GM11168 (cell line): ENCODE measurements around the gene PCDH1.
"Not testable (repeated sequence)": the region's sequence is repeated elsewhere in the genome, so short reads cannot be mapped to it uniquely, and the experiment has no call there.

Experiments
- in situ Hi-C: fragments of 300-500 bp; cut with MboI; formaldehyde crosslinking; loops from one replicate; pipeline ENCODE4 v1.12.0; 2022; ENCODE audit warnings: low sequenced_read_pairs; ENCODE audit not compliant: unreplicated experiment

Gene PCDH1

DNA sequence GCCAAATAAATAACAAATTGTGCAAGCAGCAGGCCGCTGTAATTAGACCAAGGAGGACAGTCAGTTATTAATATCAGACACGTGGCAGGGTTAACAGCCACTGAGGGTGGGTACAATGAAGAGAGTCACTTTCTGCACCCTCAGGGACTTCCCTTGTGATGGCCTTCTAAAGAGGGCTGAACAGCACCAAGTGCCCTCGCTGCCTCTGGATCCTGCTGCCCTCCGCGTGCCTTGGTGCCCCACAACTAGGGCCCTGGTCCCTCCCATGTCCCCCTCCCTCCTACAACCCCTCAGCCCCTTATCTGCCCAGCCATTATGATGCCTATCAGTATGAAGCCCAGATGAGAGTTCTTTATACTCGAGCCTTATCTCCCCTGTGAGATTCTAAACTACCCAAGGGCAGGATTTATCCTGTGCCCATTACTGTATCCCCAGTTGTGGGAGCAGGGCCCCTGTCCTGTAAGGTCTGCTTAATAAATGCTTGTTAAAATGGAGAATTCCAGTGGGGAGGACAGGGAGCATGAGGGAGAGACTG lies 37.3 kb downstream of the PCDH1 start:
- in situ Hi-C loops, result no loop called here

DNA sequence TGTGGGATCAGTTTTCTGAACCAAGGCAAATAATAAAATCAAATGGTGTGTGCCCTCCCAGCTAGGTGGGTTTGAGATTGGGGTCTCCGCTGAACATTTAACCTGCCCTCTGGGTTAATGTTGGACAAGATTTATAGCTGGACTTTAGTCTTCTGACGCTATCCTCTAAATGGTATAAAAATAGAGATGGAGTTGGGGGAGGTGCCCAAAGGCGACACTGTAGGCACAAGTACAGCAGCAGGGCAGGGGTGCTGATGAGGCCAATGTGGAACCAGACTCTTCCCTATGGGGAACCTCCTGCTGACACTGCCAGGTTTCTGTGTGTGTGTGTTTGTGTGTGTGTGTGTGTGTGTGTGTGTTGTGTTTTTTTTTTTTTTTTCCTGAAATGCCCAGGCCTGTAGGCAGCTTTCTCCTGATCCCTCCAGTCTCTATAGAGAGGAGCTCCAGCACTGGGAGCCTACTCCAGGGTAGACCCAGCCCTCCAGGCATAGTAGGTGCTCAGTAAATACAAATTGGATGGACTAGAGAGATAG lies 37.9 kb downstream of the PCDH1 start:
- in situ Hi-C loops, result no loop called here

DNA sequence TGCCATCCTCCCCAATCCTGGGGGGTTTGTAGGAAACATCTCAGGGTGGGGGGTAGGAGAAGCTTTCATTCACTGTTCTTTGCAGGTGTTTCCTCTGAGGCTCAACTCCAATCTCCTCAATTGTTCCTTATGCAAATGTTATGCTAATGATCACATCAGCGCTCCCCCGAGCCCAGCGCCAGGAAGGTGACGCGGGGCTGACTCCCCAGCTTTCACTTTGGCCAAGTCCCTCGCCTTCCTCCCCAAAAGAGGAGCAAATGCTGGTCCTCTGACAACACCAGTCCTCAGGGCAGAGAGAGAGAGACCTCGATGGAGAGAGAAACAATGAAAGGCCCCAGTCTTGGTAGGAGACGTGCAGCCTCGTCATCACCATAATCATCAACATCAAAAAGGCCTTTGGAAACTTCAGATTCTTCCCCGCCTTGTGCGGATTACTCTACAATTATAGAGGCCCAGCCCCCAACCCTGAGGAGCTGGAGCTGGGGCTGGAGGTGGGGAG lies 39.1 kb downstream of the PCDH1 start:
- in situ Hi-C loops, result no loop called here

DNA sequence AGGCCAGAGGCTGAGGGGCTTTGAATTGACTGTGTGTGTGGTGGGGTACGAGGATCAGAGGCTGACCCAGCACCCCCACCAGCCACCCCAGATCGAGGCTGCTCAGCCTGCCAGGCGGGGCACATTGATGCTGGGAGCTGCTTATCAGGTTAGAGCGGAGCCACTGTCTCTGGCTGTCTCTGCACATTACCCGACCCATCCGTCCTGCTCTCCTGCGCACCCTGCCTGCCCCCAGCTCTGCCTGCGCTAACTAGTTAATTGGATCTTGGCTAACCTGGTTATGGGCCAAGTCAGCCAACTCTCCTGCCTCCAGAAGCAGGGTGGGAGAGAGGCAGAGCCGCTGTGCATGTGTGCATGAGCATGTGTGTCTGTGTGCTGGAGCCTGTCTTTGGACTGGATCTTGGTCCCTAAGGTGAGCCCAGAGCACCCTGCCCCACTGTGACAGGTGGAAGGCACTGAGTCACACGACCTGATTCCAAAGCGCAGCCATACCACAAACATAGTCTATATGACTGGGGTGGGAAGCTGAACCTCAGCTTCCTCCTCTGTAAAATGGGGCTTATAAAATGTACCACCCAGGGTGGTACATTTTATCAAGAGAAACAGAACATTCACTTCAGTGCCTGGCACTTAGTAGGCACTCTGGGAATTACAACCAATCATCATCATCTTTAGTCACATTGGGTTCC lies 39.7 kb downstream of the PCDH1 start:
- in situ Hi-C loops, result no loop called here

DNA sequence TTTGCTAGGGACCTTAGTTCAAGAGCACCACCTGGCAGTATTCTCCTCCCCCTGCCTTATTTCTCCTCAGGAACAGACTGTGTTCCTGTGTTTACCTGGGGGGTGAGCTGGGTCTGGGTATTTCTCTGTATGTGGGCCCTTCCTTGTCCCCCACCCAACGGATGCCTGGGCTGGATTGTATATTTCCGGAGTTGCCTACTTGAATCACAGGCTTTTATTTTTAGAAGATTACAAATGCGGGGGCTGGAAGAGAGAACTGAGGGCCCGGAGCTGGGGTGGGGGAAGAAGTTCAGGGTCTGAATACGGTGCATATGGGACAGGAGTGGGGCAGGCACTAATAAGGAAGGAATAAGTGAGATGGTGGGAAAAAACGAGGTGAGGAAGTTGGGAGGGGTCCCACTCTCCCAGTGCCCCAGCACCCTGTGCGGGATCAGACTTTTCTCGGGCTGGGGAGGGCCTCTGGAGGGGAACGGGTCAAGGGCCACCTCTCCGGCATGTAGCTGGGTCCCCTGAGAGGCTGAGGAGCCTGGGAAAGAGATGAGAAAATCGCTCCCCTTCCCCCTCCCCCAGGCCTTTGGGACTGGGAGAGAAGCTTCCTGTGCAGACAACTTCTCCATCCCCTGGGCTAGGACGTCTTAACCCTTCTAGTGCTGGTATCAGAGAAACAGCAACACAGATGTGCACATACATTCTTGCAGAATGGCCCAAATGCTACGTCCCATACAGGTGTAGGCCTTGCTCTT lies 42.1 kb downstream of the PCDH1 start:
- in situ Hi-C loops, result no loop called here

DNA sequence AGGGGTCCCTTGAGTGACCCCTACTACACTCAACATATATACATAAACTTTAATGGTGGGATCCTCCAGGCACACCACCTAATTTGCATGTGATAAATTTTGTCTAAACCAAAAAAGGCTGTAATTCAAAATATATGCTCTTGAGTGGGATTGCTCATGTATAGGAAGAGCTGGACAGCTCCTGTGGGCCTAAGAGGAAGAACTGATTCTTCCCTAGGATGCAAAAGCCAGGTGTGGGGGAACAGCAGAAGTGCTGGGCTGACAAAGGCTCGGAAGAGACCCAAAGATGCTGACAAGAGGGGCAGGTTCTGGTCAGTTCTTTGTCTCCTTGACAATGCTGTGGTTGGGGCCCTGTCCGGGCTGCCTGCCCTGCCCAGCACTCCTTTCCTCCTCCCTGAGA lies 43.9 kb downstream of the PCDH1 start:
- in situ Hi-C loops, result no loop called here

DNA sequence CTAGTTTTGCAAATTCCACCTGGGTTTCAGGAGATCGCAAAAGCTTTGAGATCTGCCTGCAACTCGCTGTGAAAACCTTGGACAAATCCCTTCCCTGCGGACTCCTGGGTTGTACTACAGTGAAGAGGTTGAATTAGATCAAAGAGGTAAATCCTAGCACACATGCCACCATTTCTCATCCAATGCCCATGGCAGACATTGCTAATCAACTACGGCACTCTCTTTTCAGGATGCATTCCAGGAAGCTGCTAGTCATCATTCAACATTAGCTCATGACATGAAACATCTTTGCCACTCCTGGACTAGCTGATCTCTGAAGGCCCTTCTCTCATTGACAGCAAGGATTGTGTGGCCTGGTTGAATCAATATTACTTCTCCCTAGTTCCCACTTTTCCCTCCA lies 46.1 kb downstream of the PCDH1 start:
- in situ Hi-C loops, result no loop called here

DNA sequence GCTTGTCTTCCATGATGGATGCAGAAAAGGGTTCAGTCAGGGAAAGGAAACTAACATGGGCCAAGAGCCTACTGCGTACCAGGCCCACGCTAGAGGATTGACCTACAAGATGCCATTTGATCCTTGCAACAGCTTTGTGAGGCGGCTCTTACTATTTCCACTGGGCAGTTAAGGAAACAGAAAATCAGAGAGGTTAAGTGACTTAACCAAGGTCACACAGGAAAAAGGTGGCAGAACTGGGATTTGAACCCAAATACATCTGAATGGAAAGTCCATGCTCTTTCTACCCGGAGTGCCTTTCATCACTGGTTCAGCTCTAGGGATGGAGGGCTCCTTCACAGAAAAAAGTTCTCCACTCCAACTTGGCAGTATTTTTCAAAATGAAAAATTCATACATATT lies 50.0 kb downstream of the PCDH1 start:
- in situ Hi-C loops, result no loop called here

DNA sequence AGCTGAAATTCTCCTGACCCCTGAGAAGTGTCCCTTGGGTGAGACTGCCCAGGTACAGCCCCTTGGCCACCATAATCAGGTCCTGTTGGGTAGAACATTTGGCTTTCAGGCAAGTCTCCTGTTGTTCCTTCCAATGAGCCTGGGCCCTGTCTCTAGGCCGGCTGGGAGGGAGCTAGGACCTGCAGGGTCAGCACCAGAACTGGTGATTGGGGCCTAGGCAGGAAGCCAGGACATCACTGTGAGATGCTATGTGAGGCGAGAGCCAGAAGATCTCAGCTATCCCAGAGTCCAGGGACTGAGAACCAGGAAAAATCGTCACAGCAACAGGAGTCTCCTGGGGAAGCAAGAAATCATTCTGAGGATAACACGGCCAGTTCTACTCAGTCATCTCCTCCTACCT lies 51.5 kb downstream of the PCDH1 start:
- in situ Hi-C loops, result no loop called here

DNA sequence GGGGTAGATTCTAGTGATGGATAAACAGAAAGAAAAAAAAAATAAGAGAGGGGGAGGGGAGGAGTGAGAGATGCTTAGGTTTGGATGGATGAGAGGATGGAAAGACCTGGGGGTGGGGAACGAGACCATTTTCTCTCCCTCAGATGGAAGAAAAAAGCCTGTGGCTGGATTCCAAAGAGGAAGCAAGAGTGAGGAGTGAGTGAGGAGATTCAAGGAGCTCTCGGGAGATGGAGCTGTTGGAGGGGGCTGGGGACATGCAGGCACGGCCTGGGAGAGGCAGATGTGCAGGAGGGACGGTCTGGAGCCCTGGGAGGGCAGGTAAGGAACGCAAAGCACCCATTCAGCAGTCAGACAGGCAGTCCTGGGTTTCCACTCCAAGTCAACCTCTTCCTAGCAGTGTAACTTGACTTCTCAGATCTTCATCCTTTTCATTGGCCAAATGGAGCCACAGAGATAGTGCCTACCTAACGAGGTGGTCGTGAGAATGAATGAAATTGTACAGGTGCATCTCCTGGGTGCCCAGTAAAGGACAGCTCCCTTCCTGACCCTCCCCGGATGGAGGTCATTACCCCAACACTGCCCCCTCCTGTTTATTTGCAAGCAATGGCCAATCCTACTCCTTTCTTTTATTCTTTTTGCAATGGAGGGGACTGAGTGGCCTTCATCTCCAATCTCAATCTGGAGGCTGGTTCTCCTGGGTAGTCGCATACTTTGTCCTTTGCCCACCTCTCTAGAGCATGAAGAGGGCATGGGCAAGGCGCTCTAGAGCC lies 52.2 kb downstream of the PCDH1 start:
- in situ Hi-C loops, result no loop called here

DNA sequence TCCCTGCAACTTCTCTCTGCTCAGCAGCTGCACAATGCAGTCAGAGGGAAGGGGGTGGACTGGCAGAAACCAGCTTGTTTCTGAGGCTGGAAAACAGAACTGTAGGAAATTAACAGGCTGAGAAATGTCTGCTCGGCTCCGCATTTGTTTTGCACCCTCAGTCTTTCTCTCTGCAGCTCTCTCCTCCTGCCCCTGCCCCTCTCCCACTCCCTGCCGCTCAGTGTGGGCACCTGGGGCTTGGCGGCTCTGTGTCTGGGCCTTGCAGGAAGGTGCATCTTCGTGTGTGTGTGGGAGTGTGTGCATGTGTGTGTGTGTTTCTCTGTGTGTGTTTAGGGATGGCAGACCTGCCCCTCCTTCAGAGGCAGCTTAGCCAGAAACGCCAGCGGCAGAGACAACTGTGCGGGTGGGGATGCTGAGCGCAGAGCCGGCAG lies 53.0 kb downstream of the PCDH1 start:
- in situ Hi-C loops, result no loop called here

DNA sequence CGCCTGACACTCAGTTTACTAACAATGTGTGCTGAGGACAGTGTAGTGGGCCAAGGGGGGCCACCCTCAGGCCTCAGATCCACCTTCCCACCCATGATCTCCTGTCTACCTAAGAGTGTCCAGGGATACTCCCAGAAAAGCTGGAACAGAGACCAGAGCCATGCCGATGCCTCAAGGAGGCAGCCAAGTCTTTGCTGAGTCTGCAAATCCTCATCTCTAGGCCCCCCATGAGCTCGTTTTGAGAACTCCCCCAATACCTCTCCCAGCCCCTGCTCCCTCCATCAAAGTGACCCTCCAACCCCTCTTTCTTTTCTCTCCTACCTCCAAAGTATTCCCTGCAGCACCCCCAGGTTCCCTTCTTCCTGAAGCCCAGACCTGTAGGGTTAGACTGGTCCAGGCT lies 53.5 kb downstream of the PCDH1 start:
- in situ Hi-C loops, result no loop called here

DNA sequence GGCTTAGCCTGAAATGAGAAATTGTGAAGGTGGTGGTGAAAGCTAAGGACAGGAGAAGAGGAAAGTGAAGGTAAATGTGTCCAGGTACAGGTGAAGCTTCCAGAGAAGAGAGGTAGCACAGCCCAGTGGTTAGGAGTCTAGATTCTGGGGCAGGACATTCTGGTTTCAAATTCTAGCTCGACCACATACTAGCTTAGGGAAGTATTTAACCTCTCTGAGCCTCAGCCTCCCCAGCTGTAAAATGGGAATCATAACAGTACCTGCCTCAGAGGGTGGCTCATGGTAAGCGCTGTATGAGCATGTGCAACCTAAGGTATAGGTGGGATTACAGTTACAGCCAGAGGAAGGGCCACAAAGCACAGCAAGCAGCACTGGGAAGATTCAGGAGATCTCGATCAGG lies 55.2 kb downstream of the PCDH1 start:
- in situ Hi-C loops, result no loop called here

DNA sequence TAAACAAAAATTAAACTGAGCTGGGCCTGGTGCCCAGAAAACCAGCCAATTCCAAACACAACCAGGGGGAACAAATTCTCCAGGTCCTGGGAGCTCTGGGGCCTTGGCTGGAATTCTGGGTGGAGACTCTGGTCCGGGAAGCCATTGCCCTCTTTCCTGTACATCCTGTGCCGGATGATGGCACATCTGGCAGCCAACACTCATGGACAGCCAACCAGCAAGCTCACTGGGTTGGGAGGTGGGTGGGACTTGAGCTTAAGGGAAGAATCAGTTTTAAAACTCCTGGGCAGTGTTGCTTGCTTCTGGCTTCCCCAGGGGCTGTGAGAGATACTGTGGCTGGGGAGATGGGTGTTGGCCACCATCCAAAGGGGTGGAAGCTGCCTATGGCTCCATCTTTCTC lies 56.1 kb downstream of the PCDH1 start:
- in situ Hi-C loops, result no loop called here

DNA sequence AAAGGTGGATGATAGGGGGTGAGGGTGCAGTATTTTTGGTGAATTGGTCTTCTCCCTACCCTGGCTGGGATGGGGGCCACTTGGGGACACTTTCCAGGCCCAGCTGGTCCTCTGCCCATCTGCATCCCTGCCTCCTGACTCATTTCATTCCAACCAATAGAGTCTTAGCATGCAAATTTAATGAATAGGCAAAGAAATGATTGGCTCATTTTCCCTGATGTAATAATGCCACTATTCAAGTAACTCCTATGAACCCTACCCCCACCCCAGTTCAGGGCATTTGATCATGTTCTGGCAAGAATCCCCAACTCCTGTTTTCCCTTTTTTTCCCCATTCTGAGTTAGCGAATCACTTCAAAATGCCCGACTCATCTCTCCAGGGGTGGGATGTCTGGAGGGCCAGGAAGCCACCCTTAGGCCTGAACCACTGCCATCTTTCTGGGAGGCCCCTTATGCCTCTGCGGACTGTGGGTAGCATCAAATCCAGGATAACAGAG lies 56.7 kb downstream of the PCDH1 start:
- in situ Hi-C loops, result no loop called here

DNA sequence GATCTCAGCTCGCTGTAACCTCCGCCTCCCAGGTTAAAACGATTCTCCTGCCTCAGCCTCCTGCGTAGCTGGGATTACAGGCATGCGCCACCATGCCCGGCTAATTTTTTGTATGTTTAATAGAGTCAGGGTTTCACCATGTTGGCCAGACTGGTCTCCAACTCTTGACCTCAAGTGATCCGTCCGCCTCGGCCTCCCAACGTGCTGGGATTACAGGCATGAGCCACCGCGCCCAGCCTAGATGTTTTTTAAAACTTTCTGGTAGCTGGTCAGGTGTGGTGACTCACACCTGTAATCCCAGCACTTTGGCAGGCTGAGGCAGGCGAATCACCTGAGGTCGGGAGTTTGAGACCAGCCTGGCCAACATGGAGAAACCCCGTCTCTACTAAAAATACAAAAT lies 57.5 kb downstream of the PCDH1 start:
- in situ Hi-C loops, result not testable (repeated sequence)

DNA sequence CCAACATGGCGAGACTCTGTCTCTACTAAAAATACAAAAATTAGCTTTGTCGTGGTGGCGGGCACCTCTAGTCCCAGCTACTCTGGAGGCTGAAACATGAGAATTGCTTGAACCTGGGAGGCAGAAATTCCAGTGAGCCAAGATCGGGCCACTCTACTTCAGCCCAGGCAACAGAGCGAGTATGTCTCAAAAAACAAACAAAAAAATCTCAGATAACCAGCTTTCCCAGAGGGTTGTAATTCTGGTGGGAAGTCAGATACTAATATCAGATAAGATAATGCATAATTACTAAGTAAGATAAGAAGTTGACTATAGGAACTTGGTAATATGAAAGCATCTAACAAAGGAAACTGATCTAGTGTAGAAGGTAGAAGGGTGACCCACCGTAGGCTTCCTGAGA lies 60.6 kb downstream of the PCDH1 start:
- in situ Hi-C loops, result no loop called here

DNA sequence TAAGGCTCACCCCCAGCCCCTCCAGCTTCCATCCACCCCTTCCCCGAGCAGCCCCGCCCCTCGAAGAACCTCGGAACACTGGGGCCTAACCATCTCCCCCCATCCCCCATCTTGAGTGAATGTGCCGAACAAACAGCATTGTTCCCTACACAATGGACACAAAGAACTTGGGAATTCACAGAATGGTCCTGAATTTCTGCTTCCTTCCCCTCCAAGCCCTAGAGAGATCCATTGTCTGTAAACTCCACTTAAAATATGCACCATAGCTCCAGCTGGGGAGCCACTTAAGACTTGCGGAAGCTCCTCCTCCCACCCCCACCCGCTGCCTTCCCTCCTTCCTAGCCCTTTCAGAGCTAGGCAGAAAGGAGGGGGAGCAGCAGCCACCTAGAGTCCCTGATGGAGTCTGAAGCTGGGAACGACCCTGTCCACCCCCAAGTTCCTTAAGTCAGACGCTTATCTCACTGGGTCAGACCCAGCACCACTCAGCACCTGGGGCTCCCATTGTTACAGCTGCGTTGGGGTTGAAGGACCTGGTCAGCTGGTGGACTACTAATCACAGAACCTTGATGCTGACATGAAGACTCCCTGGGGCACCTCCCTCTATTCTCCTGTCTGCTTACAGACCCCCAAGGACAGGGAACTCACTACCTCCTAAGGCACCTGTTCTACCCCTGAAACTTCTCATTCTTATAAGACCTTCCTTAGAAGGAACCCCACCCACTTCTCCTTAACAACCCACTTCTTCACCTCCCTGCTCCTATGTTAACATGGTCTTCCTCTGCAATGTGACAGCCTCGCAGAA lies 61.4 kb downstream of the PCDH1 start:
- in situ Hi-C loops, result no loop called here

DNA sequence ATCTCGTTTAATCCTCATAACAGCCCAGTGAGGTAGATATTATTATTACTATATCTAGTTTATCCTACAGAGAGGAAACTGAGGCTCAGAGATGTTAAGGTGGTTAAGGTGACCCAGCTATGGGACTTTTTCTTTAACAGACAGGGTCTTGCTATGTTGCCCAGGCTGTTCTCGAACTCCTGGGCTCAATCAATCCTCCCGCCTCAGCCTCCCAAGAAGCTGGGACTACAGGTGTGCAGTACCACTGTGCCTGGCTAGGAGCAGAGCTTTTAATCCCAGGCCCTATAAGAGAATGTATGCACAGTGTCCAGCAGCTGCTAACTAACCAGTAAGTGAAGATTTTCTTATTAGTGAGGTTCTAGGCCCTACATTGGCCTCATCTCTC lies 62.4 kb downstream of the PCDH1 start:
- in situ Hi-C loops, result no loop called here
